Pancreas (tissue), 10 donors: ENCODE data around the gene VPS35L. TPM values are rescaled to one million over a fixed set of nuclear protein-coding genes. Genes with fewer than 3 reads are reported as not detected.
A peak's percentile ranks its signal among the peaks of the same experiment; 100 is the strongest.

Experiments used
- ATAC-seq, 4 donors: fragments of 200-7000 bp; cut with Tn5 transposase; one replicate each; pipeline versions ENCODE4 v1.8.0 to v1.9.1; 2020; ENCODE audit warnings: mild to moderate bottlenecking in 4 of 4, moderate library complexity in 4 of 4
- DNase-seq, 6 donors: peaks; one replicate each; pipeline ENCODE4 v3.0.0-alpha.2; 2020
- FAIRE-seq: peaks from 2 replicates; lab custom pipeline; 2012; peaks lifted over from hg19 to GRCh38; lab: Jason Lieb, UNC
- H3K27ac ChIP-seq, 4 donors: fragments of 200-600 bp; sonication (generic); 1 replicate in 3 of 4; 2 replicates in 1 of 4; pipeline versions ENCODE4 v1.5.0 to v1.8.0; 2020
- H3K27me3 ChIP-seq, 4 donors: fragments of 200-600 bp; one replicate each; pipeline ENCODE4 v1.8.0; 2021
- H3K36me3 ChIP-seq, 3 donors: fragments of 200-600 bp; sonication (generic) in 1 of 3; one replicate each; pipeline versions ENCODE4 v1.5.0 to v1.8.0; 2020 to 2021
- H3K4me1 ChIP-seq, 3 donors: fragments of 200-600 bp; one replicate each; pipeline ENCODE4 v1.8.0; 2021
- H3K4me3 ChIP-seq, 4 donors: fragments of 200-600 bp; sonication (generic) in 2 of 4; one replicate each; pipeline versions ENCODE4 v1.5.0 to v1.8.0; 2020 to 2021
- H3K9me3 ChIP-seq, 4 donors: fragments of 200-600 bp; one replicate each; pipeline ENCODE4 v1.8.0; 2021
- CTCF ChIP-seq, 4 donors: fragments of 200-600 bp; sonication (generic) in 3 of 4; IDR thresholded peaks; one replicate each; pipeline versions ENCODE4 v1.5.0 to v1.8.0; 2021; ENCODE audit warnings: antibody characterized with exemption in 4 of 4
- WGBS, 2 donors: extraction: QIAGEN DNeasy Blood & Tissue Kit; methylation state at CpG; one replicate each; pipeline ENCODE4 v1.1.7; 2013; 5-methylcytosine and 5-hydroxymethylcytosine counted together
- intact Hi-C, 3 donors: fragments of 100-400 bp; cut with DNase I; formaldehyde crosslinking; loops; one replicate each; pipeline versions ENCODE4 v1.11.1 to v1.14.2; 2022
- polyA plus RNA-seq, 2 donors: library from polyadenylated mRNA; stranded (reverse); fragments of 200-250 nt; gene quantifications; one replicate each; pipeline ENCODE4 v1.2.3, GENCODE V29; 2013
- total RNA-seq, 6 donors: library from RNA; stranded (reverse); fragmentation: NEBNext Ultra II Directional in 4 of 6; extraction: Animal tissue kit (Norgen Biotek cat#: 25700) in 4 of 6; gene quantifications; one replicate each; pipeline versions ENCODE4 v1.2.1 to v1.2.4, GENCODE V29; 2021 to 2023
- donor health status: healthy with polysubstance abuse.
- donor health status: DM: no; HTN: no; CAD: no; lungs with moderate emphysema.
- donor health status: DM: no; HTN: no; CAD: no.
- donor health status: control.
- donor health status: control.
- donor health status: Bipolar disorder and iron deficiency.
- donor health status: DM: yes; HTN: yes; CAD: no.
- donor health status: DM: no; HTN: no; CAD: no.
- donor health status: DM: no; HTN: no; CAD: no.
- donor health status: DM: yes; HTN: yes; CAD: no.

Gene VPS35L
- total and polyA plus RNA-seq, 8 donors = 15.2 to 35.3 (median 22.3) TPM

- no peak for TF ChIP-seq CTCF (IDR thresholded peaks at IDR 0.05)
- H3K36me3 ChIP-seq = peaks cover 0 to 13% (median 0%) of the 10 kb centered on the region in 3 donors
- FAIRE-seq = no peak
- intact Hi-C loops = no loop called here
- H3K27ac ChIP-seq = no peak overlapping the region
- no peak overlapping the region for H3K4me3 ChIP-seq
- peaks cover 0 to 3% (median 0%) of the 10 kb centered on the region in 3 donors for H3K4me1 ChIP-seq
- WGBS, 2 donors = 72 to 75% methylated on average over 4 of the region's 4 CpGs
- ATAC-seq = peak in 1 of 4 donors; percentile 39
- no peaks in the 10 kb centered on the region for H3K27me3 ChIP-seq
- DNase-seq = no peak
- no peaks in the 10 kb centered on the region for H3K9me3 ChIP-seq
Measured at GRCh38 chr16:19644877-19645276, 89.4 kb downstream of the VPS35L start.

GRCh38 chr16:19645557-19645981 lies 90.1 kb downstream of the VPS35L start:
- Histone ChIP-seq H3K27me3 (no peaks in the 10 kb centered on the region), H3K27ac (no peak overlapping the region), H3K36me3 (peaks cover 0 to 13% (median 0%) of the 10 kb centered on the region in 3 donors), H3K9me3 (no peaks in the 10 kb centered on the region), H3K4me1 (peaks cover 0 to 3% (median 0%) of the 10 kb centered on the region in 3 donors), H3K4me3 (no peak overlapping the region)
- ATAC-seq (peak in 3 of 4 donors; percentile 9 to 60 (median 18)), DNase-seq (peak in 2 of 6 donors; percentile 3 to 26), FAIRE-seq (no peak)
- 85 to 87% methylated on average over 7 of the region's 7 CpGs for WGBS, 2 donors
- TF ChIP-seq CTCF (IDR thresholded peaks at IDR 0.05) = no peak
- intact Hi-C loops = no loop called here

GRCh38 chr16:19649980-19650379 lies 94.5 kb downstream of the VPS35L start:
- intact Hi-C loops = no loop called here
- FAIRE-seq = no peak
- peaks cover 0 to 23% (median 7%) of the 10 kb centered on the region in 3 donors for H3K36me3 ChIP-seq

GRCh38 chr16:19654147-19654546 lies 98.6 kb downstream of the VPS35L start:
- Histone ChIP-seq H3K27ac (no peak overlapping the region), H3K27me3 (no peaks in the 10 kb centered on the region), H3K4me1 (peaks cover 0 to 3% (median 0%) of the 10 kb centered on the region in 3 donors), H3K4me3 (no peak overlapping the region), H3K36me3 (peaks cover 0 to 23% (median 7%) of the 10 kb centered on the region in 3 donors), H3K9me3 (no peaks in the 10 kb centered on the region)
- DNase-seq (no peak), FAIRE-seq (no peak), ATAC-seq (no peak)
- no peak for TF ChIP-seq CTCF (IDR thresholded peaks at IDR 0.05)
- intact Hi-C loops = no loop called here
- WGBS, 2 donors = 90 to 93% methylated on average over 9 of the region's 9 CpGs

More at GRCh38 chr16:19649980-19650379, 94.5 kb downstream of the VPS35L start:
- TF ChIP-seq CTCF (IDR thresholded peaks at IDR 0.05) = no peak
- no peak overlapping the region for H3K4me3 ChIP-seq
- DNase-seq = no peak
- WGBS, 2 donors = 62 to 76% methylated on average over 3 of the region's 3 CpGs
- no peak overlapping the region for H3K27ac ChIP-seq
- ATAC-seq = peak in 2 of 4 donors; percentile 35 to 43
- H3K27me3 ChIP-seq = no peaks in the 10 kb centered on the region
- H3K4me1 ChIP-seq = peaks cover 0 to 3% (median 0%) of the 10 kb centered on the region in 3 donors
- H3K9me3 ChIP-seq = no peaks in the 10 kb centered on the region

GRCh38 chr16:19655242-19655777 lies 99.8 kb downstream of the VPS35L start:
- TF ChIP-seq CTCF (IDR thresholded peaks at IDR 0.05) = no peak
- intact Hi-C loops = no loop called here
- Histone ChIP-seq H3K36me3 (peaks cover 0 to 23% (median 7%) of the 10 kb centered on the region in 3 donors), H3K27ac (no peak overlapping the region), H3K27me3 (no peaks in the 10 kb centered on the region), H3K9me3 (no peaks in the 10 kb centered on the region), H3K4me1 (no peaks in the 10 kb centered on the region), H3K4me3 (no peak overlapping the region)
- no peak for DNase-seq
- no peak for FAIRE-seq
- WGBS, 2 donors = 92 to 93% methylated on average over 9 of the region's 9 CpGs
- ATAC-seq = no peak
